ES-I3 (cell line): ENCODE measurements around the gene MCTP2.
"Not testable (repeated sequence)": the region's sequence is repeated elsewhere in the genome, so short reads cannot be mapped to it uniquely, and the experiment has no call there.

Experiments used
- H3K36me3 ChIP-seq: 2 replicates; pipeline ENCODE4 v1.6.1; 2013; ENCODE audit warnings: mild to moderate bottlenecking, low read length, control low read depth, moderate library complexity; ENCODE audit not compliant: insufficient read depth
- H3K4me1 ChIP-seq: 2 replicates; pipeline ENCODE4 v1.6.1; 2013; ENCODE audit warnings: mild to moderate bottlenecking, control low read depth, low read length; ENCODE audit not compliant: insufficient read depth
- H3K9ac ChIP-seq: 2 replicates; pipeline ENCODE4 v1.6.1; 2013; ENCODE audit warnings: low read depth, mild to moderate bottlenecking, low read length, moderate library complexity
- H3K9me3 ChIP-seq: 2 replicates; pipeline ENCODE4 v1.6.1; 2013; ENCODE audit warnings: mild to moderate bottlenecking, low read length, moderate library complexity; ENCODE audit not compliant: control insufficient read depth, insufficient read depth

Gene MCTP2

GRCh38 chr15:94453227-94453988, 222.0 kb downstream of the MCTP2 start:
- H3K9ac ChIP-seq: no peak overlapping the region
- H3K4me1 ChIP-seq: no peaks in the 10 kb centered on the region
- no peaks in the 10 kb centered on the region for H3K9me3 ChIP-seq
- H3K36me3 ChIP-seq: no peaks in the 10 kb centered on the region

- no peaks in the 10 kb centered on the region for H3K4me1 ChIP-seq
- no peaks in the 10 kb centered on the region for H3K9me3 ChIP-seq
- H3K9ac ChIP-seq: no peak overlapping the region
- no peaks in the 10 kb centered on the region for H3K36me3 ChIP-seq
These were observed 223.9 kb downstream of the MCTP2 start for GRCh38 chr15:94455297-94455696.

- Histone ChIP-seq H3K36me3 (no peaks in the 10 kb centered on the region), H3K9ac (no peak overlapping the region), H3K4me1 (no peaks in the 10 kb centered on the region), H3K9me3 (no peaks in the 10 kb centered on the region)
These were observed 224.9 kb downstream of the MCTP2 start for GRCh38 chr15:94456226-94456625.

GRCh38 chr15:94457661-94458060, 226.3 kb downstream of the MCTP2 start:
- H3K36me3 ChIP-seq: no peaks in the 10 kb centered on the region
- no peak overlapping the region for H3K9ac ChIP-seq
- H3K9me3 ChIP-seq: no peaks in the 10 kb centered on the region
- no peaks in the 10 kb centered on the region for H3K4me1 ChIP-seq

- H3K9ac ChIP-seq: no peak overlapping the region
- no peaks in the 10 kb centered on the region for H3K9me3 ChIP-seq
- no peaks in the 10 kb centered on the region for H3K36me3 ChIP-seq
- H3K4me1 ChIP-seq: no peaks in the 10 kb centered on the region
These were observed 229.3 kb downstream of the MCTP2 start for GRCh38 chr15:94460624-94461023.

GRCh38 chr15:94467034-94467433, 235.7 kb downstream of the MCTP2 start:
- H3K9me3 ChIP-seq: no peaks in the 10 kb centered on the region
- H3K36me3 ChIP-seq: no peaks in the 10 kb centered on the region
- H3K9ac ChIP-seq: no peak overlapping the region
- no peaks in the 10 kb centered on the region for H3K4me1 ChIP-seq

GRCh38 chr15:94470492-94470891, 239.1 kb downstream of the MCTP2 start:
- H3K9me3 ChIP-seq: no peaks in the 10 kb centered on the region
- H3K36me3 ChIP-seq: no peaks in the 10 kb centered on the region
- H3K9ac ChIP-seq: no peak overlapping the region
- H3K4me1 ChIP-seq: no peaks in the 10 kb centered on the region

GRCh38 chr15:94476686-94477085, 245.3 kb downstream of the MCTP2 start:
- Histone ChIP-seq H3K9me3 (no peaks in the 10 kb centered on the region), H3K36me3 (no peaks in the 10 kb centered on the region), H3K4me1 (no peaks in the 10 kb centered on the region), H3K9ac (no peak overlapping the region)

- Histone ChIP-seq H3K9ac (no peak overlapping the region), H3K4me1 (no peaks in the 10 kb centered on the region), H3K9me3 (no peaks in the 10 kb centered on the region), H3K36me3 (no peaks in the 10 kb centered on the region)
These were observed 246.7 kb downstream of the MCTP2 start for GRCh38 chr15:94477913-94478553.

- Histone ChIP-seq H3K4me1 (no peaks in the 10 kb centered on the region), H3K9ac (no peak overlapping the region), H3K36me3 (no peaks in the 10 kb centered on the region), H3K9me3 (no peaks in the 10 kb centered on the region)
These were observed 247.4 kb downstream of the MCTP2 start for GRCh38 chr15:94478763-94479162.

- no peaks in the 10 kb centered on the region for H3K9me3 ChIP-seq
- no peak overlapping the region for H3K9ac ChIP-seq
- no peaks in the 10 kb centered on the region for H3K4me1 ChIP-seq
- H3K36me3 ChIP-seq: no peaks in the 10 kb centered on the region
These were observed 249.0 kb downstream of the MCTP2 start for GRCh38 chr15:94480289-94480834.

GRCh38 chr15:94485148-94485719, 253.9 kb downstream of the MCTP2 start:
- Histone ChIP-seq H3K36me3 (no peaks in the 10 kb centered on the region), H3K9ac (no peak overlapping the region)

GRCh38 chr15:94487635-94488034, 256.3 kb downstream of the MCTP2 start:
- H3K36me3 ChIP-seq: no peaks in the 10 kb centered on the region
- H3K9me3 ChIP-seq: no peaks in the 10 kb centered on the region
- no peaks in the 10 kb centered on the region for H3K4me1 ChIP-seq
- H3K9ac ChIP-seq: no peak overlapping the region

More at GRCh38 chr15:94485148-94485719, 253.9 kb downstream of the MCTP2 start:
- Histone ChIP-seq H3K4me1 (no peaks in the 10 kb centered on the region), H3K9me3 (no peaks in the 10 kb centered on the region)

- Histone ChIP-seq H3K4me1 (no peaks in the 10 kb centered on the region), H3K36me3 (no peaks in the 10 kb centered on the region), H3K9me3 (no peaks in the 10 kb centered on the region), H3K9ac (no peak overlapping the region)
These were observed 261.8 kb downstream of the MCTP2 start for GRCh38 chr15:94493176-94493575.

GRCh38 chr15:94493586-94493985, 262.2 kb downstream of the MCTP2 start:
- H3K9ac ChIP-seq, H3K36me3 ChIP-seq, H3K9me3 ChIP-seq, H3K4me1 ChIP-seq: not testable (repeated sequence)
